ENCODE measurements around the gene CAPN11.

- TF ChIP-seq GATA2 (IDR thresholded peaks at IDR 0.05; ENCODE audit: insufficient read depth, insufficient read length, low read depth, low read length) (no peak), POLR2A (IDR thresholded peaks at IDR 0.05; ENCODE audit: low read depth, low read length) (peak; percentile 94), POLR2AphosphoS5 (IDR thresholded peaks at IDR 0.05; ENCODE audit: insufficient read depth, low read depth, low read length) (peak; percentile 96), MYC (IDR thresholded peaks at IDR 0.05; ENCODE audit: low read depth, low read length) (no peak), EZH2 (IDR thresholded peaks at IDR 0.05; ENCODE audit: borderline replicate concordance, low read depth, low read length, severe bottlenecking) (no peak), JUN (IDR thresholded peaks at IDR 0.05; ENCODE audit: borderline replicate concordance, insufficient read depth, insufficient read length, low read depth) (no peak), FOS (IDR thresholded peaks at IDR 0.05; ENCODE audit: borderline replicate concordance, insufficient read depth, low read length) (no peak)
- TF ChIP-seq, protein P1, sequence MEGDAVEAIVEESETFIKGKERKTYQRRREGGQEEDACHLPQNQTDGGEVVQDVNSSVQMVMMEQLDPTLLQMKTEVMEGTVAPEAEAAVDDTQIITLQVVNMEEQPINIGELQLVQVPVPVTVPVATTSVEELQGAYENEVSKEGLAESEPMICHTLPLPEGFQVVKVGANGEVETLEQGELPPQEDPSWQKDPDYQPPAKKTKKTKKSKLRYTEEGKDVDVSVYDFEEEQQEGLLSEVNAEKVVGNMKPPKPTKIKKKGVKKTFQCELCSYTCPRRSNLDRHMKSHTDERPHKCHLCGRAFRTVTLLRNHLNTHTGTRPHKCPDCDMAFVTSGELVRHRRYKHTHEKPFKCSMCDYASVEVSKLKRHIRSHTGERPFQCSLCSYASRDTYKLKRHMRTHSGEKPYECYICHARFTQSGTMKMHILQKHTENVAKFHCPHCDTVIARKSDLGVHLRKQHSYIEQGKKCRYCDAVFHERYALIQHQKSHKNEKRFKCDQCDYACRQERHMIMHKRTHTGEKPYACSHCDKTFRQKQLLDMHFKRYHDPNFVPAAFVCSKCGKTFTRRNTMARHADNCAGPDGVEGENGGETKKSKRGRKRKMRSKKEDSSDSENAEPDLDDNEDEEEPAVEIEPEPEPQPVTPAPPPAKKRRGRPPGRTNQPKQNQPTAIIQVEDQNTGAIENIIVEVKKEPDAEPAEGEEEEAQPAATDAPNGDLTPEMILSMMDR (IDR thresholded peaks at IDR 0.05; ENCODE audit: extremely low read depth in 1 of 2, insufficient read depth in 1 of 2, low read depth in 1 of 2, low read length in 2 of 2), result no peak
Observed at GRCh38 chr6:44127186-44128019, 31.2 kb upstream of the CAPN11 start, which contains the start of the genes MRPL14 and TMEM63B.

All from endothelial cell of umbilical vein (primary cell).